GM12878 (cell line): ENCODE results near the gene CAPN8. TPM values are rescaled to one million over a fixed set of nuclear protein-coding genes. Genes with fewer than 3 reads are reported as not detected.

Experiments
- ATAC-seq: fragments of 200-7000 bp; cut with Tn5 transposase; 3 replicates; pipeline ENCODE4 v1.9.1; 2020; ENCODE audit warnings: mild to moderate bottlenecking, moderate library complexity
- BruUV-seq: library from RNA; stranded (reverse); fragments of 400-500 nt; replicated peaks from 2 replicates; lab custom pipeline; 2021; lab: Mats Ljungman, UMichigan
- CTCF ChIA-PET: fragments of 300-600 bp; sonication (Branson Sonifier 250); formaldehyde crosslinking; extraction: SDS; loops from one replicate; lab custom pipeline; 2021; ENCODE audit warnings: inconsistent platforms; lab: Yijun Ruan, JAX
- POLR2A ChIA-PET: fragments of 350-600 bp; formaldehyde crosslinking; extraction: SDS; loops from one replicate; lab custom pipeline; 2021; ENCODE audit warnings: inconsistent platforms; lab: Charles Lee
- RAD21 ChIA-PET: fragments of 300-600 bp; sonication (Branson Sonifier 250); formaldehyde crosslinking; loops from one replicate; lab custom pipeline; 2023; ENCODE audit warnings: antibody characterized with exemption; ENCODE audit not compliant: unreplicated experiment; lab: Charles Lee
- SMC1A ChIA-PET: fragments of 300-600 bp; sonication (Branson Sonifier 250); formaldehyde crosslinking; loops from one replicate; lab custom pipeline; 2023; ENCODE audit not compliant: unreplicated experiment, uncharacterized antibody; lab: Charles Lee
- DNase-seq: peaks from one replicate; pipeline ENCODE4 v3.0.0-alpha.2; 2011; ENCODE audit warnings: low read depth, low spot score
- FAIRE-seq: peaks from 3 replicates; lab custom pipeline; 2011; peaks lifted over from hg19 to GRCh38; lab: Jason Lieb, UNC
- H2AFZ ChIP-seq: 2 replicates; pipeline ENCODE4 v1.6.0; 2011; ENCODE audit warnings: low read depth, low read length, control low read depth; ENCODE audit not compliant: control insufficient read depth
- H3K27ac ChIP-seq: 2 replicates; pipeline ENCODE4 v1.5.1; 2011; ENCODE audit warnings: control low read depth; ENCODE audit not compliant: control insufficient read depth, insufficient read depth
- H3K27me3 ChIP-seq, 2 experiments: replicated peaks in 1 of 2; 2 replicates each; pipeline versions ENCODE4 v1.6.0 to v1.6.1; 2011; ENCODE audit warnings: low read length in 1 of 2; ENCODE audit not compliant: control insufficient read depth in 2 of 2, insufficient read depth in 2 of 2
- H3K36me3 ChIP-seq, 2 experiments: 2 replicates each; pipeline ENCODE4 v1.5.1; 2011; ENCODE audit warnings: low read length in 1 of 2; ENCODE audit not compliant: control insufficient read depth in 2 of 2, insufficient read depth in 2 of 2
- H3K4me1 ChIP-seq: 2 replicates; pipeline ENCODE4 v1.6.1; 2011; ENCODE audit warnings: mild to moderate bottlenecking, low read length, moderate library complexity, mixed read lengths; ENCODE audit not compliant: control insufficient read depth, insufficient read depth
- H3K4me2 ChIP-seq: 2 replicates; pipeline ENCODE4 v1.6.0; 2011; ENCODE audit warnings: control low read depth; ENCODE audit not compliant: control insufficient read depth, insufficient read depth
- H3K4me3 ChIP-seq: fragments of 200-600 bp; sonication (generic); 2 replicates; pipeline ENCODE4 v1.5.1; 2016
- H3K79me2 ChIP-seq: 2 replicates; pipeline ENCODE4 v1.6.0; 2011; ENCODE audit warnings: low read length; ENCODE audit not compliant: control insufficient read depth, insufficient read depth
- H3K9ac ChIP-seq: 2 replicates; pipeline ENCODE4 v1.8.0; 2011; ENCODE audit warnings: low read length, control low read depth, mixed read lengths; ENCODE audit not compliant: control insufficient read depth, insufficient read depth
- H3K9me3 ChIP-seq: replicated peaks from 3 replicates; pipeline ENCODE4 v1.5.1; 2011; ENCODE audit warnings: mild to moderate bottlenecking, low read length; ENCODE audit not compliant: control insufficient read depth, insufficient read depth
- H4K20me1 ChIP-seq: 2 replicates; pipeline ENCODE4 v1.6.0; 2011; ENCODE audit not compliant: control insufficient read depth, insufficient read depth
- MXI1 ChIP-seq: fragments of 150-350 bp; IDR thresholded peaks from 2 replicates; pipeline ENCODE4 v1.6.1; 2011; ENCODE audit warnings: low read depth, mild to moderate bottlenecking, inconsistent platforms, low read length, improper control_type of control experiment
- RAD21 ChIP-seq: IDR thresholded peaks from 2 replicates; pipeline ENCODE4 v1.6.1; 2011; ENCODE audit warnings: mild to moderate bottlenecking, low read depth, low read length, moderate library complexity; ENCODE audit not compliant: insufficient read depth
- SMC3 ChIP-seq: IDR thresholded peaks from 2 replicates; pipeline ENCODE4 v1.6.1; 2011; ENCODE audit warnings: low read length, improper control_type of control experiment, borderline replicate concordance
- WGBS: methylation state at CpG from one replicate; pipeline ENCODE4 v1.1.6; 2016; ENCODE audit warnings: low lambda C conversion rate; ENCODE audit not compliant: insufficient replicate concordance, insufficient coverage; ENCODE audit errors: missing lambda C conversion rate; 5-methylcytosine and 5-hydroxymethylcytosine counted together
- in situ Hi-C: fragments of 300-500 bp; cut with MboI; formaldehyde crosslinking; loops from 9 replicates; pipeline ENCODE4 v1.14.3; 2018; ENCODE audit warnings: mixed read lengths
- intact Hi-C: fragments of 100-400 bp; cut with micrococcal nuclease; formaldehyde crosslinking; loops from one replicate; pipeline ENCODE4 v1.14.2; 2022; ENCODE audit not compliant: unreplicated experiment
- polyA plus RNA-seq, 11 experiments: library from polyadenylated mRNA; depleted of rRNA in 4 of 11; unstranded in 6 of 11; stranded (reverse) in 5 of 11; fragments of >200 nt; fragmentation: Nextera tagmentation in 4 of 11; fragmentation: Illumina TruSeq in 1 of 11; extraction: Ambion mirVana in 4 of 11; extraction: Trizol in 1 of 11; gene quantifications; 1 replicate in 1 of 11; 2 replicates in 10 of 11; pipeline versions ENCODE4 v1.2.1 to v1.2.3, GENCODE V29; 2011 to 2016; ENCODE audit warnings: inconsistent platforms in 2 of 11, missing spikeins in 2 of 11, low read depth in 1 of 11
- total RNA-seq, 4 experiments: library from RNA; depleted of rRNA in 3 of 4; stranded (reverse); fragments of >200 nt in 3 of 4; fragmentation: Illumina TruSeq in 1 of 4; extraction: Trizol in 1 of 4; gene quantifications; 2 replicates each; pipeline versions ENCODE4 v1.2.1 to v1.2.3, GENCODE V29; 2013 to 2021
- TF ChIP-seq, protein P1 (sequence below), 3 experiments: IDR thresholded peaks in 2 of 3; conservative IDR thresholded peaks in 1 of 3; 2 replicates each; pipeline ENCODE4 v1.5.1; 2011; ENCODE audit warnings: low read depth in 3 of 3, low read length in 3 of 3, mild to moderate bottlenecking in 3 of 3, control low read depth in 2 of 3, moderate library complexity in 2 of 3, inconsistent platforms in 1 of 3, mixed read lengths in 1 of 3; ENCODE audit not compliant: control insufficient read depth in 2 of 3, insufficient read depth in 1 of 3; ENCODE audit errors: extremely low read depth in 1 of 3

CAPN8 gene
- total and polyA plus RNA-seq, 10 of the 15 experiments (the other 5 are each of a cell fraction or from before 2014, with no cell fraction given): 6.4 to 30.7 (median 12.3) TPM

DNA sequence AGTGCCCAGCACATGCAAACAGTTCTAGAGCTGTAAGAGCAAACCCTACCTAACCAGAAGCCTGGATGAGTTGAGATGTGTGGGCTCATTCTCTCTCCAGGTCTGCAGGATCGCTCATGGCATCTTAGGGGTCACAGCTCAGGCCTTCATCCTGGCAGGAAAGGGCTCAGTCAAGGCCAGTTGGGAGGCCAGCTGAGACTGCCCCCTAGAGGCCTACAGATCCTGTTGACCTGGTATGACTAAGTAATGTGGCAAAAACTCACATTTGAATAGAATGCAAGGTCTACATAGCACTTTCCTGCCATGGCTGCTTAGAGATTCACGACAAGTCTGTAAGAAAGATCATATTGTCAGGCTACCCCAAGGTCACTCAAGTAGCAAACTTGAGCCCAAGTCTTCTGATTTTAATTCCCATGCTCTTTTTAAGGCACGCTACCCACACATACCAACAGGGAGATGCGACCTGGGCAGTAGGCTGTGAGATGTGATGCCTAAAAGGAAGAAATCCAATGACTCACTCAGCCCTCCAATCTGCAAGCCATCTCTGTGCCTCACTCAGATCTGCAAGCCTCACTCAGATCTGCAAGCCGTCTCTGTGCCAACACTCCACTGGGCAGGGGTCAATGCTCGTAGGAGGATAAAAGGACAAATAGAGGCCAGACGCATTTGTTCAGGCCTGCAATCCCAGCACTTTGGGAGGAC lies 5.1 kb upstream of the CAPN8 start:
- Histone ChIP-seq H3K9me3 (peaks cover 2% of the 10 kb centered on the region; the same call in 2 of the 3 replicates), H3K27ac (no peak overlapping the region), H4K20me1 (no peaks in the 10 kb centered on the region), H3K36me3 (no peaks in the 10 kb centered on the region), H3K79me2 (no peaks in the 10 kb centered on the region), H3K27me3 (0 out of 4 replicates have a peak, but pooled peaks cover 0 to 2% of the 10 kb centered on the region in 2 experiments), H3K4me2 (no peak overlapping the region), H3K4me1 (no peaks in the 10 kb centered on the region), H3K4me3 (no peak overlapping the region), H2AFZ (no peak overlapping the region), H3K9ac (no peak overlapping the region)
- TF ChIP-seq MXI1: no peak
- peak; percentile 53 for TF ChIP-seq RAD21
- TF ChIP-seq SMC3: peak; percentile 27; the same call in 1 of the 2 replicates
- TF ChIP-seq, protein P1, sequence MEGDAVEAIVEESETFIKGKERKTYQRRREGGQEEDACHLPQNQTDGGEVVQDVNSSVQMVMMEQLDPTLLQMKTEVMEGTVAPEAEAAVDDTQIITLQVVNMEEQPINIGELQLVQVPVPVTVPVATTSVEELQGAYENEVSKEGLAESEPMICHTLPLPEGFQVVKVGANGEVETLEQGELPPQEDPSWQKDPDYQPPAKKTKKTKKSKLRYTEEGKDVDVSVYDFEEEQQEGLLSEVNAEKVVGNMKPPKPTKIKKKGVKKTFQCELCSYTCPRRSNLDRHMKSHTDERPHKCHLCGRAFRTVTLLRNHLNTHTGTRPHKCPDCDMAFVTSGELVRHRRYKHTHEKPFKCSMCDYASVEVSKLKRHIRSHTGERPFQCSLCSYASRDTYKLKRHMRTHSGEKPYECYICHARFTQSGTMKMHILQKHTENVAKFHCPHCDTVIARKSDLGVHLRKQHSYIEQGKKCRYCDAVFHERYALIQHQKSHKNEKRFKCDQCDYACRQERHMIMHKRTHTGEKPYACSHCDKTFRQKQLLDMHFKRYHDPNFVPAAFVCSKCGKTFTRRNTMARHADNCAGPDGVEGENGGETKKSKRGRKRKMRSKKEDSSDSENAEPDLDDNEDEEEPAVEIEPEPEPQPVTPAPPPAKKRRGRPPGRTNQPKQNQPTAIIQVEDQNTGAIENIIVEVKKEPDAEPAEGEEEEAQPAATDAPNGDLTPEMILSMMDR (IDR thresholded peaks at IDR 0.05 in 2 of 3, conservative IDR thresholded peaks at IDR 0.05 in 1 of 3; ENCODE audit: control insufficient read depth in 2 of 3, extremely low read depth in 1 of 3, insufficient read depth in 1 of 3, low read depth in 3 of 3, low read length in 3 of 3): peak; percentile 49 to 61 (median 50)
- SMC1A ChIA-PET: interaction anchor here (0.7 kb wide), 1 partner anchor 114 kb away, joined by 3 read pairs; no protein-coding TSS in a partner anchor
- 39% methylated on average over 7 of the region's 7 CpGs for WGBS
- POLR2A ChIA-PET: no interaction called here
- in situ Hi-C loops (no loop called here), intact Hi-C loops (no loop called here)
- BruUV-seq: no TSS peak
- ATAC-seq (peak; percentile 88), FAIRE-seq (no peak), DNase-seq (no peak)
- CTCF ChIA-PET: interaction anchor here (0.6 to 5.6 kb wide), 7 partner anchors 17 to 537 kb away, joined by 3 to 40 read pairs (median 5); no protein-coding TSS in a partner anchor
- RAD21 ChIA-PET: interaction anchor here (0.8 to 1.1 kb wide), 3 partner anchors 114 to 139 kb away, joined by 3 to 6 read pairs (median 3); no protein-coding TSS in a partner anchor
